Measurements from ENCODE around the gene DNM1L. TPM values are rescaled to one million over a fixed set of nuclear protein-coding genes. Genes with fewer than 3 reads are reported as not detected.

Gene DNM1L
- total and polyA plus RNA-seq, 9 of the 15 experiments (the other 6 are each of a cell fraction or from before 2014, with no cell fraction given), result 24.1 to 82.8 (median 61.5) TPM

DNA sequence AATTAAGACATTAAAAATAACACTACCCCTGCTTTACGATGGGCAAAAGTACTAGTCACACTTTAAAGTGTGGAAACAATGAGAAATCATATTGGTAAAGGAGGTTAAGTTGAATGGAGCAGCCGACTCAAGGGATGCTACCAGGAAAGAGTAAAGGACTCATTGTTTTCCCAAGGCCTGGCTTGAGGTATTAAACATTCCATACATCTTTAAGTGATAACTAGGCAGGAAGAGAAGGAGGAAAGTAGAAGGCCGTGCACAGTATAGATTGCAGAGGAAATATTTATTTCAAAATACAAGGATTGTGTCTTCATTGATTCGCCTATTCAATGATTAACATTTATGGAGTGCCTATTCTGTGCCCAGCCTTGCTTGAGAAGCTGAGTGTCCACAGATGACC lies 97.2 kb downstream of the DNM1L start (continued):
- TF ChIP-seq TAF7 (tag; IDR thresholded peaks at IDR 0.05) (no peak), ZNF3 (CRISPR knock-in tag; IDR thresholded peaks at IDR 0.05) (no peak), FOXK1 (CRISPR knock-in tag; IDR thresholded peaks at IDR 0.05; ENCODE audit: borderline replicate concordance) (no peak), SP1 (CRISPR knock-in tag; IDR thresholded peaks at IDR 0.05) (no peak), IRF9 (tag; IDR thresholded peaks at IDR 0.05) (no peak), KDM1A (IDR thresholded peaks at IDR 0.05) (no peak)
- TF ChIP-seq, protein P1, sequence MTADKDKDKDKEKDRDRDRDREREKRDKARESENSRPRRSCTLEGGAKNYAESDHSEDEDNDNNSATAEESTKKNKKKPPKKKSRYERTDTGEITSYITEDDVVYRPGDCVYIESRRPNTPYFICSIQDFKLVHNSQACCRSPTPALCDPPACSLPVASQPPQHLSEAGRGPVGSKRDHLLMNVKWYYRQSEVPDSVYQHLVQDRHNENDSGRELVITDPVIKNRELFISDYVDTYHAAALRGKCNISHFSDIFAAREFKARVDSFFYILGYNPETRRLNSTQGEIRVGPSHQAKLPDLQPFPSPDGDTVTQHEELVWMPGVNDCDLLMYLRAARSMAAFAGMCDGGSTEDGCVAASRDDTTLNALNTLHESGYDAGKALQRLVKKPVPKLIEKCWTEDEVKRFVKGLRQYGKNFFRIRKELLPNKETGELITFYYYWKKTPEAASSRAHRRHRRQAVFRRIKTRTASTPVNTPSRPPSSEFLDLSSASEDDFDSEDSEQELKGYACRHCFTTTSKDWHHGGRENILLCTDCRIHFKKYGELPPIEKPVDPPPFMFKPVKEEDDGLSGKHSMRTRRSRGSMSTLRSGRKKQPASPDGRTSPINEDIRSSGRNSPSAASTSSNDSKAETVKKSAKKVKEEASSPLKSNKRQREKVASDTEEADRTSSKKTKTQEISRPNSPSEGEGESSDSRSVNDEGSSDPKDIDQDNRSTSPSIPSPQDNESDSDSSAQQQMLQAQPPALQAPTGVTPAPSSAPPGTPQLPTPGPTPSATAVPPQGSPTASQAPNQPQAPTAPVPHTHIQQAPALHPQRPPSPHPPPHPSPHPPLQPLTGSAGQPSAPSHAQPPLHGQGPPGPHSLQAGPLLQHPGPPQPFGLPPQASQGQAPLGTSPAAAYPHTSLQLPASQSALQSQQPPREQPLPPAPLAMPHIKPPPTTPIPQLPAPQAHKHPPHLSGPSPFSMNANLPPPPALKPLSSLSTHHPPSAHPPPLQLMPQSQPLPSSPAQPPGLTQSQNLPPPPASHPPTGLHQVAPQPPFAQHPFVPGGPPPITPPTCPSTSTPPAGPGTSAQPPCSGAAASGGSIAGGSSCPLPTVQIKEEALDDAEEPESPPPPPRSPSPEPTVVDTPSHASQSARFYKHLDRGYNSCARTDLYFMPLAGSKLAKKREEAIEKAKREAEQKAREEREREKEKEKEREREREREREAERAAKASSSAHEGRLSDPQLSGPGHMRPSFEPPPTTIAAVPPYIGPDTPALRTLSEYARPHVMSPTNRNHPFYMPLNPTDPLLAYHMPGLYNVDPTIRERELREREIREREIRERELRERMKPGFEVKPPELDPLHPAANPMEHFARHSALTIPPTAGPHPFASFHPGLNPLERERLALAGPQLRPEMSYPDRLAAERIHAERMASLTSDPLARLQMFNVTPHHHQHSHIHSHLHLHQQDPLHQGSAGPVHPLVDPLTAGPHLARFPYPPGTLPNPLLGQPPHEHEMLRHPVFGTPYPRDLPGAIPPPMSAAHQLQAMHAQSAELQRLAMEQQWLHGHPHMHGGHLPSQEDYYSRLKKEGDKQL (CRISPR knock-in tag; IDR thresholded peaks at IDR 0.05; ENCODE audit: borderline replicate concordance), result no peak
- TF ChIP-seq, protein P2, sequence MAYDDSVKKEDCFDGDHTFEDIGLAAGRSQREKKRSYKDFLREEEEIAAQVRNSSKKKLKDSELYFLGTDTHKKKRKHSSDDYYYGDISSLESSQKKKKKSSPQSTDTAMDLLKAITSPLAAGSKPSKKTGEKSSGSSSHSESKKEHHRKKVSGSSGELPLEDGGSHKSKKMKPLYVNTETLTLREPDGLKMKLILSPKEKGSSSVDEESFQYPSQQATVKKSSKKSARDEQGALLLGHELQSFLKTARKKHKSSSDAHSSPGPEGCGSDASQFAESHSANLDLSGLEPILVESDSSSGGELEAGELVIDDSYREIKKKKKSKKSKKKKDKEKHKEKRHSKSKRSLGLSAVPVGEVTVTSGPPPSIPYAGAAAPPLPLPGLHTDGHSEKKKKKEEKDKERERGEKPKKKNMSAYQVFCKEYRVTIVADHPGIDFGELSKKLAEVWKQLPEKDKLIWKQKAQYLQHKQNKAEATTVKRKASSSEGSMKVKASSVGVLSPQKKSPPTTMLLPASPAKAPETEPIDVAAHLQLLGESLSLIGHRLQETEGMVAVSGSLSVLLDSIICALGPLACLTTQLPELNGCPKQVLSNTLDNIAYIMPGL (CRISPR knock-in tag; IDR thresholded peaks at IDR 0.05), result no peak
